Lung microvascular endothelial cell (primary cell): ENCODE results near the gene OPALIN. TPM values are rescaled to one million over a fixed set of nuclear protein-coding genes. Genes with fewer than 3 reads are reported as not detected.
"Not testable (repeated sequence)": the region's sequence is repeated elsewhere in the genome, so short reads cannot be mapped to it uniquely, and the experiment has no call there.

Experiments
- DNase-seq, 2 donors: peaks; one replicate each; pipeline versions ENCODE4 v3.0.0 to v3.0.0-alpha.2; 2010; ENCODE audit warnings: low read depth in 2 of 2
- total RNA-seq: library from RNA; depleted of rRNA; stranded (reverse); fragments of >200 nt; gene quantifications from 2 replicates; pipeline ENCODE4 v1.2.1, GENCODE V29; 2014

The OPALIN gene
- total RNA-seq, 1 donor from 2014 or later: not detected

DNA sequence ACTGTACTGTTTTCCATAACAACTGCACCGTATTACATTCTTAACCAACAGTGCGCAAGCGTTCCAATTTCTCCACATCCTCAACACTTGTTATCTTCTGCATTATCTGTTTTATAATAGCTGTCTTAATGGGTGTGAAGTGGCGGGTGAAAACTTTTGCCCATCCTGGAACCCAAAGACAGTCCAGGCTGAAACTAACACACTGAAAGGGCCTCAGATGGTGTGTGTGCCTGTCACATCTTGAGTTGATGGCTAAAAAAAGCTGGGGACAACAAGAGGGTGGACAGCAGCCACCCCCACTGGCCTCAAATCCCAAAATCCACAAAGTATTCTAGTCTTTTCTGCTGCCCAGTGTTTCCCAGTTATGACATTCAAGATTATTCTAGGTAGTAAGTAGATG lies 19.4 kb downstream of the OPALIN start:
- no peak for DNase-seq

DNA sequence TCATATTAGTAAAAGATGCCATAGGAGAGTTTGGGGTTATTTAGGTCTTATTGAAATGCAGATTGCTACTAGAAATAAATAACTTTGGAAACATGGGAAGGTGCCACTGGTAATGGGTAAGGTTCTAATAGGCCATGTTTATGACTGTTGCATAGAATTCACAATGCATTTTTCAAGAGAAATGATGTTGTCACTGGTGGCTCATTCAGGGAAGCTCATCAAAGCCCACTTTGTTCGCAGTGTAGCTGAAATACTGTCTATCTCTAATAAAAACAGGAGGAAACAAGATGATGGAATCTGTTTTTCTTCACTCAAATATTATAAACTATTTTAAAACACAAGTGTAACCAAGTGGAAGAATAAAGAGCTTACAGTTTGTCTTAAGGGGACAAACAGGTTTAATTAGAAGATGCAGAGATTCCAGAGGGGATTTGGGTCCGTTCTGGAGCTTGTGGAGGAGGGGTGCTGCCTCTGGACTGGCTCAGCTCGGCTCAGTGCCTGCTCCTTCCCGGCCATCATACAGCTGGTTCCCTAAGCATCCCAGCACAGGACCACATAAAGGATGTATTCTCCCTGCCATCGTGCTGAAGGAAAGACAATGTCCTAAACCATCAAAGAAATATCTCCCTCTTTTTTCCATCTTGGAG lies 20.4 kb downstream of the OPALIN start:
- DNase-seq: no peak

DNA sequence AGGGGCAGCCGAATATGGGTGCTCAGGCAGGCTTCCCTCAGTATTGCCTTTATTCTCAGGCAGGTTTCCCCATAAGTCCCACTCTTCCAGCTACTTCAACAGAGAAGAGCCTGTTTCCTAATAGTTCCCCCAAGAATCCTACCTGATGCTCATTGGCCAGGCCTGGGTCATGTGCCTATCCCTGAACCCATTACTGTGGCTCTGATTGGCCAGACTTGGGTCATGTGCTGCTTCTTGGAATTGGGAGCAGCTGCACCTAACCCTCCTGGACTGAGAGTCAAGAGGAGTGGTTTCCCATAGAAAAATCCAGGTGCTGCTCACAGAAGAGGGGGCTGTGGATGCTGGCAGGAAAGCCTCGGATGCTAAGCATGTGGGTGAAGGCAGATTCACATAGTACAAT lies 21.7 kb downstream of the OPALIN start:
- no peak for DNase-seq

- peak; percentile 44 to 51 for DNase-seq
Measured at GRCh38 chr10:96334616-96335526, 23.9 kb downstream of the OPALIN start.

- no peak for DNase-seq
Measured at GRCh38 chr10:96333101-96333500, 25.7 kb downstream of the OPALIN start.

DNA sequence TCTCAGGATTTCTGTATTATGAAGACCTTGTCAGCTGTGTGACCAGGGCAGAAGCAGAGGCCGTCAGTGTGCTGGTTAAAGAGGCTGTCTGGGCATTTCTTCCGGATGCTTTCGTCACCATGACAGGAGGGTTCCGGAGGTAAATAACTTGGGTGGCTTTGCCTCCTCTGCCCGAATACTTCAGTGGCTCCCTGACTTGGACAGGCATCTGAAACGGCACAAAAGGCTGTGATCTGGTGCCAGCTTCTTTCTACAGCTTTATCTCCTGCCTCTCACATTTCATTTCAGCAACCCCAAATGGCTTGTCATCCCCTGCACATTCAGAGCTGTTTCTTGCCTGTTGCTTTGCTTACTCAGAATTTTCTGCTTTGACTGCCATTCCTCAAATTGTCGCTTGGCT lies 31.3 kb downstream of the OPALIN start:
- no peak for DNase-seq

DNA sequence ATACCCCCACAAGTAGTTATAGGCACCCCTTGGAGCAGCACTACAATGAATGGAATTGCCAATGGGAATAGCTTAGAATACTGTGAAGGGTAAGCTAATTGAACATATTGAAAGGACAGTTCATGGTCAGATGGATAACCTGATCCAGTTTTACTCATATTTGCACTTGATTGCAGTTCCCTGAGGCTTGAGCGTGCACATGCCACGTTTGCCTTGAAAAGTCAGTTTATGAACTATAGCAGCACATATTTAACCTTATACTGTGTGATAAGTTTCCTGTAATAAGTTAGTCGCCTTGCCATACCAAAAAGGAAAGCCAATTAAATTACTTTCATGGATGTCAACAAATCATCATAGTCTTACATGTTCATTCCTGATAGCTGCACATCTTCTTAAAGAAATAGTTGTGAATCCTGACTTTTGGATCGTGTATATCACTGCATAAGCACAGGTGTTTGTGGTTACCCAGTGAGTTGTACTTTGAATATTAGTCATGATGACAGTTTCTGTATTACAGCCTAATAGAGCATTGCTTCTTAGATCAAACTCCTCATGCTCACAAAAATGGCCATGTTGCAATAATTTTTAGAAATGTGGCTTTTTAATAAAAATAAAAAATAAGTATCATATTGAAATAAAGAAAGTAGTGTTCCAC lies 33.0 kb downstream of the OPALIN start:
- no peak for DNase-seq

- no peak for DNase-seq
Measured at GRCh38 chr10:96324447-96324846, 34.4 kb downstream of the OPALIN start.

DNA sequence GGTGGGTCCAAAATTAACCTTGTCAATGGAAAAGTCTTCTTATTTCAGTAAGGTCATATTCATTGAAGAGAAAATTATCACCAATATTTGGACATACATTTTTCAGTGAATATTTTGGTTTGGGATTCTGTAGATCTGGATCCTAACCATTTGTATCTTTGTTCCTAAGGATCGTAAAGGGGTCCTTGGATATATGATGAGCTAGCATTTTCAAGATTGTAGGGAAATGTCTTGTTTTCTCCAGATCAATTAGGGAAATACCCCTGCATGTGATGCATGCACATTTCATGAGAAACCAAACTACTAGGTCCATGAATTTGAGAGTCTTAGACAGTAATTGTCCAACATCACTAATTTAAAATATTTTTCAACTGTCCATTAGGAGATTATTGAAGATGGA lies 36.5 kb downstream of the OPALIN start:
- DNase-seq: no peak

DNA sequence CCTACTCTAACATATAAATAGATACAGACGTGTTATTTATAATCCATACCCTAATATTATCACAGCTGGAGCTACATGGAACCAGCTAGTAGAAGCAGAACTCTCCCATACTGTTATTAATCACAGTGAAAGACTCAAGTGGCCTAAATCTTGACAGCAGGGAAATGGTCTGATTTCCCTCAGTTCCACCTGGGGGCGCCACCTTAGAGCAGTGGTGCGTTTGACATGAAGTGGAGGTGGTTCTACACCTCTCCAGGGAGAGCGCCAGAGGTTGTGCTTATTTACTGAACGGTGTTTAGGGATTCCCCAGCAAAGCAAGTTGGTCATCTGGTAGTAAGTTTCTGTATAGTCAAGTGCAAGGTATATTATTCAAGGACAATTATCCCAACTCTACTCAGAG lies 37.0 kb downstream of the OPALIN start:
- no peak for DNase-seq

DNA sequence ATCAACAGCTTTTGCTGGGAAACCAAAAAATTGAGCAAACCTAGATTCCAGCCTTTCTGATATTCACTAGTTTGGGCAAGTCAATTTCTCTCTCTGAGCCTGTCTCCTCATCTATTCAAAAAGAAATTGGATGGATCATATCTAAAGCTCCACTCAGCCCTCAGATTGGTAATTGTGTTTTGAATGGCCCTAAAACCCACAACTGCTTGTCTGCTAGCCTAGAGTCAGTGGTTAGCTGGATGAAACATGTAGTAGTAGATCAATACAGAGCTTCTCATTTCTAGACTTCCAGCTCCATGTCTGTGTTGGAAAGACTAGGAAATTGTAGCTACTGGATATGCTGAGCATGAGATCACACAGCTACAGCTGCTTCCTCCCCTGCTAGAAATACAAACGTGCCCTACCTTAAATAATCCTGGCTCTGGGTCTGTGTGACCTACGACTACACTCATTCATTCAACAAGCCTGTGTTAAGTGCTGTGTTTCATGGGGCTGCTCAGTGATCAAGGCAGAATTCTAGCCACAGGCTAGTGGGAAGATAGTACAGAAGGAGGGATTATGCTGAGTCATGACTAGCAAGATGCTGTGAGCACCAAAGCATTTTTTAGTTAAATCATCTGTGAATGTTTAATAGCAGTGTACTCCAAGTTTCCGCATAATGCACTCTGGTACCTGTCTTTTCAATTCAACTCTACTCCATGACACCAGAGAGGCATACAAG lies 38.9 kb downstream of the OPALIN start:
- DNase-seq: peak; percentile 6 to 7

DNA sequence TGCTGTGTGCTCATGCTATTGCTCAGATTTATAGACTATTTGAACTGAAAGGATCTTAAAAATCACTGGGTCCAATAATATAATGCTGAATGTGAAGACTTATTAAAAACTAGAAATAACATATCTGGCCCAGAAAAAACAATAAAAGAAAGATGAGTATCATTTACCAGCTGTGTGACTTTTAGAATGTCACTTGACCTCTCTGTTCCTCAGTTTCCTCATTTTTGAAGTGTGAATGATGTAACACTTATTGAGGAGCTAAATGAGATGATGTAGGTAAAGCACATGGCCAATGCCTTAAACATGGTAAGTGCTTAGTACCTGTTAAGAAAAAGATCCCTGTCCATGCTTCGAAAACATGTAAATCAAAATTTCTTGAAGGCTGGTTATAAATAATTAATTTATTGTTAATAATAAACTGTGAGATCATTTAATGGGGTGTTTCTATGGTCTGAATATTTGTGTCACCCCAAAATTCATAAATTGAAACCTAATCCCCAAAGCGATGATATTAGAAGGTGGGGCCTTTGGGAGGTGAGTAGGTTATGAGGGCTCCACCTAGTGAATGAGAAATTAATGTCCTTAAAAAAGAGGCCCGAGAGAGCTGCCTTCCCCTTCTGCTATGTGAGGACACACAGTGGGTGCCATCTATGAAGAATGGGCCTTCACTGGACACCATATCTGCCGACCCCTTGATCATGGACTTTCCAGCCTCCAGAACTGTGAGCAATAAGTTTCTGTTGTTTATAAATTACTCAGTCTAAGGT lies 41.6 kb downstream of the OPALIN start:
- no peak for DNase-seq

GRCh38 chr10:96313344-96313743 lies 45.5 kb downstream of the OPALIN start:
- DNase-seq: no peak

DNA sequence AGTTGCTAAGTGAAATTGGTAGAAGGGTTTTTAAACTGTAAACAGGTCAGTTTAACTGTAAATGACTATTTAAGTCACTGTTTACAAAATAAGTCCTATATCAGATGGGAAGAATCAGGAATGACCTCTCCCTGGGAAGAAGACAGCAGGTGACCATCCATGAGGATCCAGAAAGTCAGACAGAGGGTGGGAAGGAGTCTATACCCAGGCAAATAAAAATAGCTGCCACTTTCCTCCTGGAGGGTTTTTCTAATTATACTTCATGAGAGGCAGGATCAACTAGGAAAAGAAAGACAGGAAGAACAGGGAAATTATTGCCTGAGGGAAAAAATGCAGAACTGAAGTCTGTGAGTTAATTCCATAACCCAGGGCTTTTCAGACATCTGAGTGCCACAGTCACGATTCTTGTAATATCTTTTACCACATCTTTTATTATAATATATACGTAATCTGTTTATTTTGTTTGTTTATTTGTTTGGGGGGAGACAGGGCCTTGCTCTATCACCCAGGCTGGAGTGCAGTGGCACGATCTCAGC lies 47.6 kb downstream of the OPALIN start:
- no peak for DNase-seq

- no peak for DNase-seq
Measured at GRCh38 chr10:96310321-96310669, 48.5 kb downstream of the OPALIN start.

DNA sequence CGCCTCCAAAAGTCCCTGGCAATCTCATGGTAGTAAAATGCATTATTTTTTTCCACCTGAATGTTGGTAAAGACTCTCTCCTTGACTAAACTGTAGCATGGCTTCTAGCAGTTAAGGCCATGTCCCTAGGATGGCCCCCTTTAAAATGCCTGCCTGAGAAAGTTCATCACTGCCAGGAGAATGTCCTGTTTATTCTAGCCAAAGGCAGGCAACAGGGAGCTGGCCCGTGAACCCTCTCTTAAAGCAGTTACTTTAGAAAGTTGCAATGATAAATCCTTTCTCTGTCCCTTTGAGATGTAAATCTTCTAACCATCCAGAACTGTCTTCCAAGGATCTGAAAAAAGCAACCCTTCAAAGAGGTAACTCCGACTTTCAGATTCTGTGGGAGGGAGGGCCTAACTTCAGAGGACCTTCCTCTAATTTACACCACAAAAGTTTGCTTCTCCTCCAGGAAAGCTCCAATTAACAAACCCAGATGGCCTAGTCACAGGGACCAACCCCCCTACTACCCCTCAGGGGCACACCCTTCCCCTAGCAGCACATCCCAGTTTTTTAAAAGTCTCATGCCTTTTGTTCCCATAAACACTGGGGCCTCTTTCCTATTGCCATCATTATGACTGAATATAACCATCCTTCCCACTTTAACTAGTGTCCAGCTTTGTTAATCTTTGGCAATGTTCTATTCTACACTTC lies 49.0 kb downstream of the OPALIN start:
- DNase-seq: no peak

GRCh38 chr10:96308854-96309253 lies 49.9 kb downstream of the OPALIN start:
- DNase-seq: not testable (repeated sequence)

GRCh38 chr10:96306516-96306915 lies 52.3 kb downstream of the OPALIN start:
- DNase-seq: peak in 1 of 2 donors; percentile 14

- no peak for DNase-seq
Measured at GRCh38 chr10:96305019-96305418, 53.8 kb downstream of the OPALIN start.

- DNase-seq: no peak
Measured at GRCh38 chr10:96304230-96304629, 54.6 kb downstream of the OPALIN start, which contains the start of gene DNTT. Gene DNTT, plus strand, starts transcription at chr10:96304434. Its CDS starts 64 bp downstream, at chr10:96304498.
